K562 treated with DMSO at 1 percent for 4 hours (cell line): ENCODE results near the gene OR1N2. TPM values are rescaled to one million over a fixed set of nuclear protein-coding genes. Genes with fewer than 3 reads are reported as not detected.

Experiments
- total RNA-seq: library from RNA; unstranded; fragments of 300-600 nt; gene quantifications from 2 replicates; pipeline ENCODE4 v1.2.3, GENCODE V29; 2022; ENCODE audit not compliant: insufficient read depth

Gene OR1N2
- total RNA-seq, result not detected in 2 replicates

GRCh38 chr9:122552812-122553211 lies at the start of gene OR1N2:
Gene OR1N2, plus strand, starts transcription at chr9:122553112. Its CDS starts 100 bp downstream, at chr9:122553212.

DNA sequence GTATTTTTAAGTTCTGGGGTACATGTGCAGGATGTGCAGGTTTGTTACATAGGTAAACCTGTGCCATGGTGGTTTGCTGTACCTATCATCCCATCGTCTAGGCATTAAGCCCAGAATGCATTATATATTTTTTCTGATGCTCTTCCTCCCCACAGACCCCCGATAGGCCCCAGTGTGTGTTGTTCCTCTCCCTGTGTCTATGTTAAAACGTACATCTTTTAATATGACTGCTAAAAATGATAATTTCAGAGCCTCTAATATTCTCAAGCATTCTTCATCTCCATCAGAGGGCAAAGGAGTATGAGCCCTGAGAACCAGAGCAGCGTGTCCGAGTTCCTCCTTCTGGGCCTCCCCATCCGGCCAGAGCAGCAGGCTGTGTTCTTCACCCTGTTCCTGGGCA lies 42.4 kb upstream of the OR1N2 start, which contains the start of gene OR1J2:
Gene OR1J2, plus strand, starts transcription at position 301 of the 400 bp plus-strand sequence. Its CDS starts 0 bp downstream, at position 301.

DNA sequence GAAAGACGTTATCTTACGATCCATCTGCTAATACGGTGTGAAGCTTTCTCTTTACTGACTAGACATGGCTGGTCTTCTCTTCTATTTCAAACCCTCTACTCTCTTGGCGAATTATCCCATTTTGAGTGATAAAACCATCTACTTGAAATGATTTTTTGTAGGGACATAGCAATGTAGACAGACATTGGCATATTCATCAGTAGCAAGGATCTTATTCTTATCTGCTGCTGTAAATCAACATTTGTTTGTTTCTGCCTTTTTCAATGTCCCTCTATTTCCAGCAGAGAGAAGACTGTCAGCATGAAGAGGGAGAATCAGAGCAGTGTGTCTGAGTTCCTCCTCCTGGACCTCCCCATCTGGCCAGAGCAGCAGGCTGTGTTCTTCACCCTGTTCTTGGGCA lies 34.1 kb upstream of the OR1N2 start, which contains the start of gene OR1J4:
Gene OR1J4, plus strand, starts transcription at position 301 of the 400 bp plus-strand sequence. Its CDS starts 0 bp downstream, at position 301.

DNA sequence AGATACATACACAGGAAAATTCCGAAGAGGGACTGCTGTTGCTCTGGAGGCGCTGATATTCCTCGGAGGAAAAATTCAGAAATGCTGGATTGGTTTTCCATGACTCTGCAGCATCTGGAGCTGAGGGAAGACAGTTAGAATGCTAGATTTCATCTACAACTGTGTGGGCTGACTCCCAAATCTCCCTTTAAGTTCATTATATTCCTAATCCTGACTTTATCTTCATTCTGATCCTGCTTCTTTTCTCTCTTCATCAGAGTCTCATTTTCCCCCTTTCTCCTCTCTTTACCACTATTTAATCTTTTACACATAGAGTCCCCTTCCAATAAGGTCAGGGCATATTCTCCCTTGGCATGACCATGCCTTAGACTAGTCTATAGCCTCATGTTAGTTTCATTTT lies 25.7 kb upstream of the OR1N2 start, which contains the start of gene OR1N1:
Gene OR1N1, minus strand, starts transcription at position 101 of the 400 bp plus-strand sequence. Its CDS starts 0 bp downstream, at position 101.

GRCh38 chr9:122583284-122583683 lies 30.4 kb downstream of the OR1N2 start, which contains the start of gene OR1L8:
Gene OR1L8, minus strand, starts transcription at chr9:122583384. Its CDS starts 14,907 bp downstream, at chr9:122568477.

Other genes starting within 250 kb of the OR1N2 start
- 12.8 and 17.2 TPM in 2 replicates for gene PTGS1, start 182.1 kb upstream of the OR1N2 start, total RNA-seq
- not detected in 2 replicates for gene OR1J1, start 75.2 kb upstream of the OR1N2 start, total RNA-seq
- gene OR1J2, start 42.3 kb upstream of the OR1N2 start, total RNA-seq, result not detected in 2 replicates
- gene OR1J4, start 34.0 kb upstream of the OR1N2 start, total RNA-seq, result not detected in 2 replicates
- gene OR1N1, start 25.8 kb upstream of the OR1N2 start, total RNA-seq, result not detected in 2 replicates
- not detected in 2 replicates for gene OR1L8, start 30.3 kb downstream of the OR1N2 start, total RNA-seq
- gene OR1Q1, start 61.6 kb downstream of the OR1N2 start, total RNA-seq, result not detected in 2 replicates
- not detected in 2 replicates for gene OR1B1, start 104.5 kb downstream of the OR1N2 start, total RNA-seq
- not detected in 2 replicates for gene OR1L1, start 108.6 kb downstream of the OR1N2 start, total RNA-seq
- not detected in 2 replicates for gene OR1L3, start 122.0 kb downstream of the OR1N2 start, total RNA-seq
- gene OR1L4, start 170.9 kb downstream of the OR1N2 start, total RNA-seq, result not detected in 2 replicates
- gene OR1L6, start 189.2 kb downstream of the OR1N2 start, total RNA-seq, result not detected in 2 replicates
- gene OR5C1, start 235.8 kb downstream of the OR1N2 start, total RNA-seq, result not detected in 2 replicates
- gene OR1K1, start 247.0 kb downstream of the OR1N2 start, total RNA-seq, result not detected in 2 replicates